DMS153 treated with DMSO at 0.1 percent for 48 hours (cell line): Measurements from ENCODE around the gene SLC2A8.

Experiments used
- DNase-seq: peaks from one replicate; lab custom pipeline; 2025; ENCODE audit not compliant: unreplicated experiment; lab: John Stamatoyannopoulos, UW

Gene SLC2A8

GRCh38 chr9:127402401-127403090 is 5.6 kb downstream of the SLC2A8 start:
- no peak for DNase-seq

DNA sequence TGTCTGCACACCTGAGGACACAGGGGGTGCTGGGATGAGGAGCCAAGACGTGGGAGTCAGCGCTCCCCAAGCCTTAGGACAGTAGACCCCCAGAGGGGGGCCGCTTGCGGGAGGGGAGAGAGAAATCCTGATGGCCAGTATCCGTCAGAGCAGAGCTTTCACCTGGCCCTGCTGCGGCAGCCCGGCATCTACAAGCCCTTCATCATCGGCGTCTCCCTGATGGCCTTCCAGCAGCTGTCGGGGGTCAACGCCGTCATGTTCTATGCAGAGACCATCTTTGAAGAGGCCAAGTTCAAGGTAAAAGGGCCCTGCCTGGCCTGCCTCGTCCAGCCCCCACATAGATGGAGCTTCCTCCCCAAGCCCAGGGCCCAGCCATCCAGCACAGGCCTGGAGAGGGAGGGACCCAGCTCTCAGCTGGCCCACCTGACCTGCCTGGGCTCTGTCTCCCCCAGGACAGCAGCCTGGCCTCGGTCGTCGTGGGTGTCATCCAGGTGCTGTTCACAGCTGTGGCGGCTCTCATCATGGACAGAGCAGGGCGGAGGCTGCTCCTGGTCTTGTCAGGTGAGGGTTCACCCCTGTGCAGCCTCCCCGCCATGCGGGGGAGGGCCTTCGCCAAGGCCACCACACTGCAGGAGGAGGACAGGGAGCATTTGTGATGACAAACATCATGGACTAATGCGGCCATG is 6.7 kb downstream of the SLC2A8 start:
- no peak for DNase-seq

DNA sequence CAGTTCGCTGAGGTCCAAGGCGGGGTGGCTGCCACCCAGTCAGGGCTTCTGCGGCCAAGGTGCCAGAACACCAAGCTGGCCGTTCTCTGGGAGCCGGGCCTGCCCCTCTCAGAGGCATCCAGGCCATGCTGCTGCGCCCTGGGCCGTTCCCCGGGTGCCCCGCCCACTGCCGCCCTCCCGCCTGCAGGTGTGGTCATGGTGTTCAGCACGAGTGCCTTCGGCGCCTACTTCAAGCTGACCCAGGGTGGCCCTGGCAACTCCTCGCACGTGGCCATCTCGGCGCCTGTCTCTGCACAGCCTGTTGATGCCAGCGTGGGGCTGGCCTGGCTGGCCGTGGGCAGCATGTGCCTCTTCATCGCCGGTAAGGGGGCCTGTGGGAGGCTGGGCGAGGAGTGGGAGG is 7.7 kb downstream of the SLC2A8 start:
- no peak for DNase-seq

- DNase-seq = no peak
Observed at GRCh38 chr9:127405344-127406125, 8.6 kb downstream of the SLC2A8 start.

GRCh38 chr9:127406799-127407491 is 10.0 kb downstream of the SLC2A8 start:
- no peak for DNase-seq

GRCh38 chr9:127407492-127407843 is 10.5 kb downstream of the SLC2A8 start:
- DNase-seq = no peak

DNA sequence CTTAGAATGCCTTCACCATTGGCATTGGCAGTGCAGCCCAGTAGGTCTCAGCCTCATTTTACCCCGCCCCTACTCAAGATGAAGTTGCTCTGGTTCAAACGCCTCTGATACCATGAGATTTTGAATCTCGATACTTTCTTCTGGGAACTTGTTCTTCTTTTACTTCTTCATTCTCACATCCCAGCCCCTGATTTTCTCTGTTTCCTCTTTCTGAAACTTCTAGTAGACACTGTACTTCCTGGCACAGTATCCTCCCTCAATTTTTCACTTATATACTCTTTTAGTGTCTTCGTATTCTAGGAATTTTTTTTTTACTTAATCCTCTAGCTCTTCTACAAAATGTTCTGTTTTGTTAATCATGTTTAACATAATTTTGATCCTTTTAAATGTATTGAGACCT is 14.2 kb downstream of the SLC2A8 start:
- DNase-seq = no peak

- DNase-seq = no peak
Observed at GRCh38 chr9:127415141-127415540, 18.2 kb downstream of the SLC2A8 start.

- no peak for DNase-seq
Observed at GRCh38 chr9:127415657-127416056, 18.7 kb downstream of the SLC2A8 start.

GRCh38 chr9:127417131-127418036 is 20.4 kb downstream of the SLC2A8 start:
- no peak for DNase-seq

- no peak for DNase-seq
Observed at GRCh38 chr9:127418037-127418471, 21.1 kb downstream of the SLC2A8 start.

- no peak for DNase-seq
Observed at GRCh38 chr9:127419348-127419747, 22.4 kb downstream of the SLC2A8 start.

DNA sequence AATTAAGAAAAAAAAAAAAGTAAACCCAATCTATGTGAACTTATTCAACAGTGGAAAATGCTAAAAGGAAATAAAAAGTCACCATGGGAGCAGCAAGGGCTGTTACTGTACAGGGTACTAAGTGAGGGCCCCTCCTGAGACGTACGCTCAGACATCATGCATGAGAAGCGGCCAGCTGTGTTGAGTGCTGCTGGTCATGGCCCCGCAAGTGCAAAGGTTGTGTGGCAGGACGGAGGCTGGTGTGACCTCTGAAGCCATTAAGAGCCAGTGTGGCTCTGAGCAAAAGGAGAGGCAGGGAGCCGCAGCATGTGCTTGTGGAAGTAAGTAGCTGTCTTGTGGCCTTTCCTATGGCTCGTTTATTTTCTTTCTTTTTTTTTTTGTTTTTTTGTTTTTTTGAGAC is 24.1 kb downstream of the SLC2A8 start:
- no peak for DNase-seq

- no peak for DNase-seq
Observed at GRCh38 chr9:127422133-127422782, 25.3 kb downstream of the SLC2A8 start.

- DNase-seq = no peak
Observed at GRCh38 chr9:127422787-127423186, 25.8 kb downstream of the SLC2A8 start.

DNA sequence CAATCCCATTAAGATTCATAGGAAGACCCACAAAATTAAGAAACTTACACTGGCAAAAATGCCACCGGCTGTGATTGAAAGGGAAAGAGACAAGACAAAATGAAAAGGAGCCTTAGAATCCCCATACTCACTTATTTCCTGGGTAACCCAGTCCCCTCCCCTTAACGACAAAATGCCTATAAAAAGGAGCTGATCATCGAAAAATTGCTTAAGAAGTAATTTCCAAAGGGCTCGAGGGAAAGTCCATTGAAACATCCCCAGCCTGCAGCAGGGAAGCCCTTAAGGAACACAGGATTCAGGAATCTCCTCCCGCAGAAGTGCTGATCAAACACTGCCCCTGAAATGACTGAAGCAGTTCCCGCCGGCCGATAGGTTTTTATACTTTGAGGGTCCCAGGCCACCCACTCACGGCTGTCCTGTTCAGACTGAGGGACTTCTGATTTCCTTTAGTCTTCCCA is 26.5 kb downstream of the SLC2A8 start:
- peak; percentile 22 for DNase-seq

DNA sequence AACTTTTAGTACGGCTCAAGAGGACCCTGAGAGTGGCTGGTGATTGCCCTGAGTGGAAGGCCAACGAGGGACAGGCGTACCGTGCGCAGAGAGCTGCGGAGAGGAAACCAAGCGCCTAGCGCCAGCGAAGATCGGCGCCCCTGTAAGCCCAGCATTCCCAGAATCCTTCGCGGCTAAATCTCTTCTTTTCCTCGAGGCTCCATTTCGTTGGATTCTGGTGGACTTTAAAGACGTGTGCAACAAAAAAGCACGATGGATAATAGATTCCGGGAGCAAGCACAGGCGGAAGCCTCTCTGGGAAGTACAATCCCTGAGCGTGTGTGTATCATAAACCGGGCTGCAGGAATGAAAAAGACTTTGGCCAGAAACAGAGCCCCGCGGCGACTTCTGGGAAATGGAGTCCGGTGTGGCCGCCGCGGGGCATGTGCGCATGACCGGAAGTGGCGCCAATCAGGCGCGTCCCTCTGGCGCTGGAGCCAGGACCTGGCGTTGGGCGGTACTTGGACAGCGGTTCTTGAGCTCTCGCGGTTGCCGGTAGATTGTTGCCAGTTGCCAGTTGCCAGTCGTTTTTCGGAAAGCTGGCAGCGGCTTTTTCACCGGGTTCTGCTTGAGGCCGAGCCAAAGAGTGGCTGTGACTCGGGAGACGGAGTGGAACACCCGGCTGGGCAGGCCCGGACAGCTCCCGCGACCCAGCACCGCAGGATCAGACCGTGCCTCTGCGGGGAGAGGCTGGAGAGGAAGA is 27.1 kb downstream of the SLC2A8 start, which contains the start of gene ZNF79:
Gene ZNF79, plus strand, starts transcription at position 449 of the 742 bp plus-strand sequence. CDS start 406 bp downstream, outside the sequence.
- peak; percentile 88 for DNase-seq

DNA sequence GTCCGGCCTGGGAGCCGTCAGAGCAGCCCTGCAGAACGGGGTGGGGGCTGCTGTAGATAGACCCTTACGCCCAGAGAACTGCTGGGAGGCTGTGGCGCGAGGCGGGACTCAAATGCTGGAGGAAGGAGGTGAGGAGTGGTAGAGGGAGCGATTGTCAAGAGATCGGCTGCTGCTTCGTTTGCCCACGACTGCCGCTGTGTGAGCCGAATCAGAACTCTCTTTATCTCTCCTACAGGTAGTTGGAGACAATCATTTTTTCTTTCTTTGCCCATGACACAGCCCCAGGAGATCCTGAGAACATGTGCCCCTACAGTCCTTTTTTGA is 27.7 kb downstream of the SLC2A8 start:
- DNase-seq = no peak

DNA sequence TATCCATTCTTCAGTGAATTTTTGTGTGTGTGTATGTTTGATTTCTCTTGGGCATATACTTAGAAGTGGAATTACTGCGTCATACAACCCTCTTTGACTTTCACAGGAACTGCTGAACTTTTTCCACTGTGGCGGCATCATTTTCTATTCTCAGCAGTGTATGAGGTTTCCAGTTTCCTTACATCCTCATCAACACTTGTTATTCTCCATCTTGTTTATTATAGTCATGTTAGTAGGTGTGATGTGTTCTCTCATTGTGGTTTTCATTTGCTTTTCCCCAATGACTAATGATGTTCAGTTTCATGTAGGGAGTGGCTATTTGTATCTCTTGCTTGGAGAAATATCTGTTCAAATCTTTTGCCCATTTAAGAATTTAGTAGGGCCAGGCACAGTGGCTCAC is 29.8 kb downstream of the SLC2A8 start:
- no peak for DNase-seq
